RKO (cell line): ENCODE results near the gene DMKN.
A peak's percentile ranks its signal among the peaks of the same experiment; 100 is the strongest.

Experiments
- DNase-seq: peaks from one replicate; pipeline ENCODE4 v3.0.0-alpha.2; 2016; ENCODE audit warnings: low spot score

DMKN gene, protein sequence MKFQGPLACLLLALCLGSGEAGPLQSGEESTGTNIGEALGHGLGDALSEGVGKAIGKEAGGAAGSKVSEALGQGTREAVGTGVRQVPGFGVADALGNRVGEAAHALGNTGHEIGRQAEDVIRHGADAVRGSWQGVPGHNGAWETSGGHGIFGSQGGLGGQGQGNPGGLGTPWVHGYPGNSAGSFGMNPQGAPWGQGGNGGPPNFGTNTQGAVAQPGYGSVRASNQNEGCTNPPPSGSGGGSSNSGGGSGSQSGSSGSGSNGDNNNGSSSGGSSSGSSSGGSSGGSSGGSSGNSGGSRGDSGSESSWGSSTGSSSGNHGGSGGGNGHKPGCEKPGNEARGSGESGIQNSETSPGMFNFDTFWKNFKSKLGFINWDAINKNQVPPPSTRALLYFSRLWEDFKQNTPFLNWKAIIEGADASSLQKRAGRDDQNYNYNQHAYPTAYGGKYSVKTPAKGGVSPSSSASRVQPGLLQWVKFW

GRCh38 chr19:35513628-35514281, at the start of gene DMKN:
Gene DMKN, minus strand, starts transcription at chr19:35513649. Its CDS starts 174 bp downstream, at chr19:35513475.
- DNase-seq = peak; percentile 15

DNA sequence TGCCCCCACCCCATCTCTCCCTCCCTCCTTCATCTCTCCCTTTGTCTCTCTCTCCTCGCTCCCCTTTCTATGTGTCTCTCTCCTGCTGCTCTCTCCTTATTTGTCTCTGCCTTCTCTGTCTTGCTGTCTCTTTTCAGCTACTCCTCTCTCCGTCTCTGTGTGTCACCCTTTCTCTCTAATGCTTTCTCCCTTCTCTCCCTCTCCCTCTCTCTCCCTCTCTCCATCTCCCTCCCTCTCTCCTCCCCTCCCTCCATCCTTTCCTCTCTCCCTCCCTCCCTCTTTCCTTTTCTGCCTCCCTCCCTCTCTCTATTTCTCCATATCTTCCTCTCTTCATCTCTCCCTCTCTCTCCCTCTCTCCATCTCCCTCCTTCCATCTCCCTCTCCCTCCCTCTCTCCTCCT, 49.3 kb upstream of the DMKN start:
- DNase-seq = no peak

- DNase-seq = no peak
Observed at GRCh38 chr19:35562336-35562735, 48.9 kb upstream of the DMKN start.

DNA sequence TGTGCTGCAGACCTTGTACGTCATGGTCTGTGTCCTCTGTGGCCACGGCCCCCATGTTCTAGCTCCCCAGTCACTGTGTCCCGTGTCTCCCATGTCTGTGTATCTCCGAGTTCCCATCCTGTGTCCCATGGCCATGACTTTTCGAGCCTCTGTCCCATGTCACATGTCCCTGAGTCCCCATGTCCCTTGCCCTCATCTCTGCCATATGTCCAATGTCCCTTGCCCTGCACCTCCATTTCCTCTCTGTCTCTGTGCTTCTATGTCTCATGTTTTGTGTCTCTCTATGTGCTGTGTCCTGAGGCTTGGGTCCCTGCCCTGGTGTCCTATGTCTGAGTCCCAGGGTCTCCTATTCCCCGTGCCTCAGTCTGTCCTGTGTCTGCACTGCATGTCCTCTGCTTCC, 48.0 kb upstream of the DMKN start:
- no peak for DNase-seq

GRCh38 chr19:35560677-35561076, 47.2 kb upstream of the DMKN start:
- no peak for DNase-seq

GRCh38 chr19:35560271-35560670, 46.8 kb upstream of the DMKN start:
- no peak for DNase-seq

DNA sequence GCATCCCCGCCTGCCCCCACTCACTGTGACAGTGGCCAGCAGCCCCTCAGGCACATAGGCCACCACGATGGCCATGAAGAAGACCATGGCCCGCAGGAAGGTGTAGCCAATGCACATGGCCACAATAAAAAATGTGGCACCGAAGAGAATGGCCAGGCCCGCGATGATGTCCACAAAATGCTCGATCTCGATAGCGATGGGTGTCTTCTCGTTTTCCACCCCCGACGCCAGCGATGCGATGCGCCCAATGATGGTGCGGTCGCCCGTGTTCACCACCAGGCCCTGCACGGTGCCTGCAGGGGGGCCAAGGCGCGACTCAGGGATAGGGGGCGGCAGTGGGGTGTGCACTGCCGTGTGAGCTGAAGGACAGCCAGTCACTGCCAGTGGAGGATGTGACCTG, 46.3 kb upstream of the DMKN start:
- DNase-seq = no peak

DNA sequence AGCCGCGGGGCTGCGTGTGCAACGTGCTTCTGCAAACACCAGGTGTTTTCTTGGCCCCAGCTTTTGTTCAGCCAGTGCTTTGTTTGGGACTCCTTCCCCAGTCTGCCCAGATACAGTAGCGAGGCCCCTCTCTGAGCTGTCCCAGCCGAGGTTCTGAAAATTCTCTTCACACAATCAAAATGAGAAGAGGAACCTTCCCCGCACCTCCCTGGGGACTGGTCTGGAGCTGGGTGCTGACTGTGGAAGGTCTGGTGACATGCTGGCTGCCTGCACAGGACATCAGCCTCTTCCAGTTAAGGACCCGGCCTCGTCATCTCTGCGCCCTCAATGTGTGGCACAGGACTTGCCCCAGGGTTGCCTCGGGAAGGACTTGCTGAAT, 45.8 kb upstream of the DMKN start:
- DNase-seq = no peak

GRCh38 chr19:35558400-35559280, 45.2 kb upstream of the DMKN start:
- no peak for DNase-seq

DNA sequence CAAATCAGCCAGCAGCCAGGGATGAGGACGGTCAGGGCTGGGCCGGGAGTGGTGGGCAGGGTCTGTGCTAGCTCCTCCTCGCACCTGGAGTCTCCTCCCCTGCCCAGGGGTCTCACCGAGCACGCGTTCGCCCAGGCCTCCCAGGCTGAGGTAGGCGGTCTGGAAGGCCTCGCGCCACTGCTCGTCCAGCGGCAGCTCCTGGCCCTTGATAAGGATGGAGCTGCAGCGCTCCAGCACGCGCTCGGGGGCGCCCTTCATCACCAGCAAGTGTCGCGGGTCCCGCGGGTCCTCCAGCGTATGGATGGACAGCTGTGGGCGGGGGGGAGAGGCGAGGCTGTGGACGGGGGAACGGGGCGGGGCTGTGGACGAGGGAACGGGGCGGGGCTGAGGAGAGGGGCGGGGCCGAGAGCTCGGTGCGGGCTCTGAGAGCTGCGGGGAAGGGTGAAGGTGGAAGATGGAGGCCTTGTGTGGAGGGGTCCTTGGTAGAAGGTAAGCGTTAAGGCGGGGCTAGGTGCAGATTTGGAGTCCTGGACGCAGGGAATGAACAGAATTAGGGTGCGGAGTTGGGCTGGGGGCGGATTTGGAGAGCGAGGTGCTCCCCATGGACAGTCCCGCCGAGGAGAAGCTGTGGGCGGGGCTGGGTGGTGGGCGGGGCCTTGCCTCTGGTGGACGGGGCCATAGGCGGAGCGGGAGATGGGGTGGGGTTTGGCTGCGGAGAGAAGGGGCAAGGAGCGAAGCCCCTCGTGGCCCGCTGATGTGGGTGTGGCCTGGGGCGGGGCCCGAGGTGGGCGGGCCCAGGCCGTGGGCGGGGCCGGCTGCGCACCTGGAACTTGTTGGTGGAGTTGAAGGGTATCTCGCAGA, 44.3 kb upstream of the DMKN start:
- no peak for DNase-seq

DNA sequence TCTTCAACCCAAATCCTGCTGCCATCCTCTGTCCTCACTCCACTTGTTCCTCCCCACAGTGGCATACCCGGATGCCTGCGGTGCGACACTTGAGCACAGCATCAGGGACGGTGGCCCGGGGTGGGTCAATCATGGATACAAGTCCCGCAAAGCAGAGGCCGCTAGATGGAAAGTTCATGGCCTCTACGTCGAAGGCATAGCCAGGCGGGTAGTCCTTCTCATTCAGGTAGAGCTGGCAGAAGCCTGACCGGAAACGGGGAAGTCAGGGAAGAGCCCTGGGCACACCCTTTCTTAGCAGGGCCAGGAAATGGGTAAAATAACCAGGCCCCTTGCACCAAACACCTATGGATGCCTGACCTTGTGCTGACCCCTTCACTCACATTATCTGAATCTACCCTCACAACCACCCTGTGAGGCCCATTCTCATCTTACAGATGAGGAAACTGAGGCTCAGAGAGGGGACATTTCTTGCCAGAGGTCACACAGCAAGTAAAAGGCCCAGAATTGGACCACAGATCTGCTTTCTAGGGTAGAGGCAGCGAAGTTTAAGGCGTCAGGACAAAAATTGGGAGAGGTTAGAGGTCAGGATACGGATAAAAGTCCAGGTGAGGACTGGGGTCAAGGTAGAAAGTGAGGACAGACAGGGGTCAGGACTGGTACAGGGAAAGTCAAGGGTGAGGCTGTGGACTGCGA, 43.5 kb upstream of the DMKN start:
- no peak for DNase-seq

DNA sequence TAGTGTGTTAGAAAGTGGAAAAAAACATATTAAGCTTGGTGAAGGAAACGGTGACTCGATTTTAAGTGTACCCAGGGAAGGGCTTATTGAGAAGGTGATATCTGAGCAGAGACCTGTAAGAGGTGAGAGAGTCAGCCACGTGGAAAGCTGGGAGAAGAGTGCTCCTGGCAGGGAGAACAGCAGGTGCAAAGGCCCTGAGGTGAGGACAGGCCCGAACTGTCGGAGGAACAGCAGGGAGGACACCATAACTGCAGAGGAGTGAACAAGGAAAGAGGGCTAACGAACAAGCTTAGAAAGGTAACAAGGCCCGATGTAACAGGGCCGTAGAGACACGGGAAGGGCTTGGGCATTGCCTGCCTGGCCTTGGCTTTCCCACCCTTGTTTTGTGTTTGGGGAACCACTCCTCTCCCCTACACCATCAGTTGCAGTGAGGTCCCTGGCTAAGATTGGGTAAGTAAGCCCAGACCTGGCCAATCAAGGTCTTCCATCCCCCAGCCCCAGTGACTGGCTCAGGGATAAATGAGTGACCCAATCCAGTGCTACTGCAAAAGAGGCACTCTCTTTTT, 42.7 kb upstream of the DMKN start:
- no peak for DNase-seq

DNA sequence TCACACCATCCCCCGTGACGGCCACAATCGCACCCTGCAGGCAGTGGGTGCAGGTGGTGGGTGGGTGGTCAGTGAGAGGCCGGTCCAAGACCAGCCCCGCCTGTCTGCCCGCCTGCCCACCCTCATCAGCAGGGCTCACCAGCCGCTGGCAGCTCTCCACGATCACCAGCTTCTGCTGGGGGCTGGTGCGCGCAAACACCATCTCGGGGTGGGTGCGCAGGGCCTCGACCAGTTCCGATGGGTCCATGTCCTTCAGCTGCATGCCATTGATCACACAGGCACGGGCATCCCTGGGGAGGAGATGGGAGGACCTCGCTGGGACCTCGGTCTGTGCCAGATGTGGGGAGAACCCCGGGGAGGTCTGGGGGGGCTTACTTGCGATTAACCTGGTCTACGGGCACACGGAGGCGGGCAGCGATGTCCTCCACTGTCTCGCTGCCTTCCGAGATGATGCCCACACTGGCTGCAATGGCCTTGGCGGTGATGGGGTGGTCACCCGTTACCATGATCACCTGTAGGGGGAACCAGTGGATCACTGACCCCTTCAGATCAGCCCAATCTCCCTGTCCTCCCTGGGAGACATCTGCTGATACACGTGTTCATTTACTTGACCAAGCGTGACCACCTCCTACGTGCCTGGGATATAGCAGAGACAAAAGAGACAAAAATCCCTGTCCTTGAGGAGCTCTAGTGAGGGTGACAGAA, 42.0 kb upstream of the DMKN start:
- peak; percentile 45 for DNase-seq

DNA sequence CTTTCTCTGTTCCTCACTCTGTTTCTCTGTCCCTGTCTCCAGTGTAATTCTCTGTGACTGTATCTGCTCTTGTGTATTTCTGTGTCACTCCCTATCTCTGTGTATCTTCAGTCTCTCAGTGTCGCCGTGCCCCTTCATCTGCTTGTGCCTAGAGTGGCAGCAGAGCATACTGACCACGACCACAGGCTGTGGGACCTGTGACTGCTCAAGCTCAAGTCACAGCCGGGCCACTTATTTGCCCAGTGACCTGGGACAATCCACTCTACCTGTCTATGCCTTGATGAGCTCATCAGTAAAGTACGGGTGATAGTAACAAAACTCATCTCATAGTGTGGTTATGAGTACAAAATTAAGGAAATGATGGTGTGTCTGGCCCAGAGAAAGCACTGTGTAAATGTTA, 40.6 kb upstream of the DMKN start:
- DNase-seq = no peak

DNA sequence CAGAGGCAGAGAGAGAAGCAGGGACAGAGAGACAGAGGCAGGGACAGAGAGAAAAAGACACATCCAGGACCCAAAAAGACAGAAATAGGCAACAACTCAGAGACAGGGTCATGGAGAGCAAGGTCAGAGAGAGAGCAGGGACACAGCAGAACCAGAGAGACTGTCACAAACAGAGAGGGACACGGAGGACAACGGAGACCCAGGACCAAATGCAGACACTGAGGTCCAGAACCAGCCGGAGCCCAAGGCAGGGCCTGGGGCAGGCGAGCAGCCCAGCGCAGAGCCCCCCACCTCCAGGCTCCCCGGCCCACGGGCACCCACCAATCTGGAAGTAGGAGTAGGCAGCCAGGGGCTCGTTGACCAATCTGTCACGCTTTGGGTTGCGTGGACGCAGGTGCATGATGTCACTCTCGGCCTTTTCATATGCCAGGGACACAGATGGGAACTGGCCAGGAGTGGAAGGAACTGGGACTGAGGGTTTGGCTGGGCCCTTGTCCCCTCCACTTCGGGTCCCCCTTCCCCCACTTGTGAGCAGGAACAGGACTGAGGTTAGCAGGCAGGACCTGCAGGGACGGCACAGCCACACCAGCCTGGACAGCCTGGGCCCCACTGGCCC, 40.0 kb upstream of the DMKN start:
- no peak for DNase-seq

DNA sequence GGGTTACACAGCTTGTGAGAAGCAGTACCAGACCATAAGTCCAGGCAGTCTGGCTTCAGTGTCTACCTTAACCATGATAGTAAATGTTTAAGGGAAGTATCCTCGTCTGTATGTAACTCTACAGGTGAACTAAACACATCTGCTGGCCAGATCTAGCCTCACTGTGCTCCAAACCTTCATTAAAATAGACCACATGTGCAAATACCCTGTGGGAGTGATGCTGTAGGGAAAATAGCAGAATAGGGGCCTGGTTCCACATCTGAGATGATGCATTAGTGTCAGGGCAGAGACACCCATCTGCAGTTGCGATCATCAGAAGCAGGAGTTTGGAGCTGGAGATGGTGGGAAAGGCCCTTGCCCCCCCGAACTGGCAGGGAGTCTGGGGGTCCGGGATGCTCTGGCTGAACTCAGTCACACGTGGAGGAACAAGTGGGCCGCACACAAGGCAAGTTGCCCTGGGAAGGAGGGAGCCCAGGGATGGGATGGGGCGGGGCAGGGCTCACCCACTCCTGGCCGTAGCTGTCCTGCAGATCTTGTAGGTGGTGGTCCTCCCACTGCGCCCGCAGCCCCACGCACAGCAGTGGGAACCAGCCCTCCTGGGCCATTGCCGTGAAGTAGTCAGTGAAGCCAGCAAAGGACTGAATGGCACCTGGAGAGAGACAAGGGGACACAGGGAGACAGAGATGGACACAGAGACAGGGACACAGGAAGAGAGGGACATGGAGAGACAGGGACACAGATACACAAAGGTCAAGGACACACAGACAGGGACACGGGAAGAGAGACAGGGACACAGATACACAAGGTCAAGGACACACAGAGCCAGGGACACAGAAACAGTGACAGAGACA, 39.3 kb upstream of the DMKN start:
- no peak for DNase-seq

DNA sequence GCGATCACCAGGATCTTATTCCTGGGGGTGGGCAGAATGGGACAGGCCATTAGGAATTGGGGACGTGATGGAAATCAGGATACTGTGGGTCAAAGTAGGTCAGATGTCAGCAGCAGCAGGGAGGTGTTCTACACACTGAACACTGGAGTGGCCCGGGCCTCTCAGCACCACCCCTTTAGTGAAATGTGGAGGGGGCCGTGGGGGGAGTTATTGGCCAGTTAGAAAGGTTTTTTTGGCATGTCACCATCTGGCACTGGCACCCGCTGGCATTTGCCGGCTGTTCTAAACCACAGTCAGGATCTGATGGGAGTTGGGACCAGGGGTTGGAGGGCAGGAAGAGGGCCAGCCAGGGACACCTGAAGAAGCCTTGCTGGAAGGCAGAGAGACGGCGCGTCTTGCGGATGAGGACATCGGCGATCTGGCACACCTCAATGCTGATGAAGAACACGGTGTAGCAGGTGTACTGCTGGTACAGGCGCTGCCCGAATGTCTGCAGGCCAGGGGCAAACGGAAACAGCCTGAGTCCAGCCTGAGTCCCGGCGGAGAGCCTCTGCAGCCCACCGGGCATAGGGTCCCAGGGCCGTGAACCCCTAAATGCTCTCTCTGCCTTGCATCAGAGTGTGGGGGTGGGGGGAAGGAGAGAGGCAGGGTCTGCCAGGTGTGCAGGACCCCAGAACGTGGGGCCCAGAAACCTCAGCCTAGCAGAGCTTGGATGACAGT, 37.8 kb upstream of the DMKN start:
- DNase-seq = no peak
